Measurements from ENCODE around the gene DENND10. TPM values are rescaled to one million over a fixed set of nuclear protein-coding genes. Genes with fewer than 3 reads are reported as not detected.

Gene DENND10
- total RNA-seq, 1 donor from 2014 or later = 59.0 TPM

DNA sequence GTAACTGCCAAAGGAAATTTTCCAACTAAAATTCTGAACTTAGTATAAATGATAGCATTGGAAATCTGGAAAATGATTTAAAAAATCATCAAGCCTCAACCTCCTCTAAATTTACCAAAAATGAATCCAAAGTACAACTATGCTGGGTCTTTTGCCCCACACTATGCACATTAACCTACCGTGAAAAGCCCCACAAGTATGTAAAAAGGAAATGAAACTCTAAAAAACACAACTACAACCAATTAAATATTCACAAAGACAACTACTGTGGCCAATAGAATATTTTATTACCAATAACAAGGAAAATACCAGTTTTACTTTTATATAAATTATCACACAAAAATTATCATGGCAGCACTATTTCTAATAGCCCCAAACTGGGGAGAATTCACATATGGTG is 42.6 kb upstream of the DENND10 start:
- no peak for DNase-seq (ENCODE audit: low read depth)
- H3K27me3 ChIP-seq (ENCODE audit: control insufficient read depth, insufficient read depth, low read length) = no peaks in the 10 kb centered on the region
- no peak for FAIRE-seq
- H3K4me3 ChIP-seq (ENCODE audit: low read depth, low read length) = no peak overlapping the region
- TF ChIP-seq, protein P1, sequence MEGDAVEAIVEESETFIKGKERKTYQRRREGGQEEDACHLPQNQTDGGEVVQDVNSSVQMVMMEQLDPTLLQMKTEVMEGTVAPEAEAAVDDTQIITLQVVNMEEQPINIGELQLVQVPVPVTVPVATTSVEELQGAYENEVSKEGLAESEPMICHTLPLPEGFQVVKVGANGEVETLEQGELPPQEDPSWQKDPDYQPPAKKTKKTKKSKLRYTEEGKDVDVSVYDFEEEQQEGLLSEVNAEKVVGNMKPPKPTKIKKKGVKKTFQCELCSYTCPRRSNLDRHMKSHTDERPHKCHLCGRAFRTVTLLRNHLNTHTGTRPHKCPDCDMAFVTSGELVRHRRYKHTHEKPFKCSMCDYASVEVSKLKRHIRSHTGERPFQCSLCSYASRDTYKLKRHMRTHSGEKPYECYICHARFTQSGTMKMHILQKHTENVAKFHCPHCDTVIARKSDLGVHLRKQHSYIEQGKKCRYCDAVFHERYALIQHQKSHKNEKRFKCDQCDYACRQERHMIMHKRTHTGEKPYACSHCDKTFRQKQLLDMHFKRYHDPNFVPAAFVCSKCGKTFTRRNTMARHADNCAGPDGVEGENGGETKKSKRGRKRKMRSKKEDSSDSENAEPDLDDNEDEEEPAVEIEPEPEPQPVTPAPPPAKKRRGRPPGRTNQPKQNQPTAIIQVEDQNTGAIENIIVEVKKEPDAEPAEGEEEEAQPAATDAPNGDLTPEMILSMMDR (IDR thresholded peaks at IDR 0.05; ENCODE audit: insufficient read depth, low read length, severe bottlenecking) = no peak
- peaks cover 27% of the 10 kb centered on the region for H3K36me3 ChIP-seq (ENCODE audit: control insufficient read depth, insufficient read depth, low read length)

DNA sequence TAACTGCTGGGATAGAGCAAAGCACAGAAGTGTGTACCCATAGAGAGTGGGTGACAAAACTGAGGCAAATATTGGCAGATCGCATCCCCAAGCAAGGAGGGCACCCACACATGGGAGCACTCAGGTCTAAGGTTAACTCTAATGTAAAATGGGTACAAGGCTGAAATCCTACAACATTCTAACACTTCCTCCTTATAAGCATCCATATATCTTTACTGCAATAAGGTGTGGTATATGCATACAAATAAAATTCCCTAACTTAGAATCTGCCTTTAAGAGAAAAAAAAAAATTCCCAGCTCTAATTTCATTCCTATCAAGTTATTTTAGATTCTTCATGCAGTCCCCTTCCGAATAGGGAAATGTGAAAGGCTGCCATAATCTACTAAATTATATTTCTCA is 42.0 kb upstream of the DENND10 start:
- Histone ChIP-seq H3K4me3 (ENCODE audit: low read depth, low read length) (no peak overlapping the region), H3K27me3 (ENCODE audit: control insufficient read depth, insufficient read depth, low read length) (no peaks in the 10 kb centered on the region), H3K36me3 (ENCODE audit: control insufficient read depth, insufficient read depth, low read length) (peaks cover 25% of the 10 kb centered on the region)
- FAIRE-seq (no peak), DNase-seq (ENCODE audit: low read depth) (no peak)
- TF ChIP-seq, protein P1 (IDR thresholded peaks at IDR 0.05; ENCODE audit: insufficient read depth, low read length, severe bottlenecking) = no peak

DNA sequence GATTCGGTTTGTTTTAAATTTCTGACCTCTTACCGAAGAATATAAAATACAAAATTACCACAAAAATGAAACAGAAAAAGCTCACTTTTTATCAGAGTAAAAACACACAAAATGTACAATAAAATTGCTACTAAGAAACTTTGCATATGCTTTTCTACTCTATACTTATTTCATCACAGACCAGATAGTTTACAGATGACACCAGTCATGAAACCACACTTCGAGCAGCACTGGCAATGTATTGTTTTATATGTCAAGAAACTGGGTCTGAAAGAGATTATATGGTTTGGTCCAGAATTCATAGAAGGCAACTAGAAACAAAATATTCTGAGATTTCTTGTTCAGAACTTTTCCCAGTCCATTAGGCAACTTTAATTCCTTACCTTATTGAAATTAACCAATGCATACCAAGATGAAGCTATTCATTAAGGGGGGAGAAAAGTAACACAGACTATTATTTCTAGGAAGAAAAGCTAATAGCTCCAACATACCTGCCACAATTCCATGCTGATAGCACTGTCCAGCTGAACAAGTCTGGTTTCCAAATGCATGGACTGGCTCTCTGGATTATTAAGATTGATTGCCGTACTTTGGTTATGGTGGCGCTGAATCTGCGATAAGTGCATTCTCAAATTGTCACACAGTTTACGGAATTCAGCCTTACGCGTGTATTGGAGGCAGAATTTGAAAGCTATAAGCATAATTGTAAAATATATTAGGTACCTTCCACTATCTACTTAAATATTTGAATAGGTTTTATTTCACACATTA is 33.3 kb upstream of the DENND10 start:
- no peak for FAIRE-seq
- Histone ChIP-seq H3K27me3 (ENCODE audit: control insufficient read depth, insufficient read depth, low read length) (no peaks in the 10 kb centered on the region), H3K36me3 (ENCODE audit: control insufficient read depth, insufficient read depth, low read length) (peaks cover 17% of the 10 kb centered on the region), H3K4me3 (ENCODE audit: low read depth, low read length) (no peak overlapping the region)
- no peak for DNase-seq (ENCODE audit: low read depth)
- TF ChIP-seq, protein P1 (IDR thresholded peaks at IDR 0.05; ENCODE audit: insufficient read depth, low read length, severe bottlenecking) = no peak

- no peak for DNase-seq (ENCODE audit: low read depth)
- Histone ChIP-seq H3K4me3 (ENCODE audit: low read depth, low read length) (no peak overlapping the region), H3K36me3 (ENCODE audit: control insufficient read depth, insufficient read depth, low read length) (peaks cover 11% of the 10 kb centered on the region), H3K27me3 (ENCODE audit: control insufficient read depth, insufficient read depth, low read length) (no peaks in the 10 kb centered on the region)
- TF ChIP-seq, protein P1 (IDR thresholded peaks at IDR 0.05; ENCODE audit: insufficient read depth, low read length, severe bottlenecking) = no peak
- no peak for FAIRE-seq
These were observed 30.3 kb upstream of the DENND10 start for GRCh38 chr10:119073584-119073983.

DNA sequence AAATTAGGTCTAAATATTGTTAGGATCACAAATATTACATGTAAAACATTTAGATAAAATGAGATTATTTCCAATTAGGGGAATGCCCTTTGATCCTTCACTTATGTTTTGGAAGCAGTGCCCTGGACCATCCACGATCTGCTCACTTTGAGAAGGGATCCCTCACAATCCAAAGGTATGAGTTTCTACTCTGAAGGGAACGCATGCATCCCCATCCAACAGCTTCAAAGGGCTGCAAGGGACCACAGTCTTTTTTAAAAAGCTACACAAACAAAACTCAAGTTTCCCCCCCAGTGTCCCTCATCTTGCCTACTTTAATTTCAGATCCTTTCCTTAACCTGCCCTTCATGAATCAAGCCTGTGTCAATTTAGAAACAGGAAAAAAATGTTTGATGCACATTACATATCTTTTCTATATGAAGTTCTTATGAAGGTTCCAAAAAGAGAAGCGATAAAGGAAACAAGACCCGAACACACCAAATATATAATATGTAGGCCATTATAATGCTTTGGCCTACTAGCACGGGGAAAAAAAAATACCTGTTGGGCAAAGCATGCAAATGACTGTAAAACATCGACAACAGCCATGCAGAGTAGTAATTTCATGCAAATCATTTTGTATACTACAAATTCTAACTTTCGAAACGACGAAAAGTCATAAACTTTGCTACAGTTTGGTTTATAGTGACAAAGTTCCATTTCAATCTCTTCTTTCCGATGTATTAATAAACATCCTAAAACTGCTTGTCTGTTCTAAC is 25.3 kb upstream of the DENND10 start:
- Histone ChIP-seq H3K4me3 (ENCODE audit: low read depth, low read length) (peak overlapping the region; percentile 99), H3K36me3 (ENCODE audit: control insufficient read depth, insufficient read depth, low read length) (peaks cover 3% of the 10 kb centered on the region), H3K27me3 (ENCODE audit: control insufficient read depth, insufficient read depth, low read length) (no peaks in the 10 kb centered on the region)
- FAIRE-seq (no peak), DNase-seq (ENCODE audit: low read depth) (no peak)
- TF ChIP-seq, protein P1 (IDR thresholded peaks at IDR 0.05; ENCODE audit: insufficient read depth, low read length, severe bottlenecking) = no peak
